ENCODE data around the gene SZRD1. TPM values are rescaled to one million over a fixed set of nuclear protein-coding genes. Genes with fewer than 3 reads are reported as not detected.

The SZRD1 gene
- total and polyA plus RNA-seq, 9 of the 15 experiments (the other 6 are each of a cell fraction or from before 2014, with no cell fraction given), result 3.9 to 149 (median 82.5) TPM

- ChIA-PET CTCF (ENCODE audit: low intra/inter-chr PET ratio) (no interaction called here), POLR2A (interaction anchor here (0.6 to 4.2 kb wide), 9 partner anchors 8 to 264 kb away, joined by 3 to 33 read pairs (median 4); partner anchors contain the start of gene SZRD1)
- 2% methylated on average over 20 of the region's 20 CpGs for WGBS (ENCODE audit: insufficient coverage, low coverage, missing lambda C conversion rate)
- in situ Hi-C loops (cut with MboI) (no loop called here), intact Hi-C loops (cut with micrococcal nuclease) (loop anchor here (5.0 kb wide), 2 partner anchors 84 to 104 kb away; no protein-coding TSS in a partner anchor)
- H3K4me1 ChIP-seq (replicated peaks in 1 of 2; ENCODE audit: control insufficient read depth in 2 of 2, insufficient read depth in 2 of 2, low read length in 2 of 2), result peaks cover 19 to 25% of the 10 kb centered on the region in 2 experiments
- H3K9me1 ChIP-seq (ENCODE audit: control insufficient read depth, insufficient read depth, low read length), result no peaks in the 10 kb centered on the region
- H3K36me3 ChIP-seq (ENCODE audit: control insufficient read depth, insufficient read depth, low read length), result peaks cover 15% of the 10 kb centered on the region; the same call in 2 of the 3 replicates
- DNase-seq (ENCODE audit: extremely low read depth in 1 of 4, low spot score in 3 of 4) (peak in 2 of 4 experiments; percentile 38 to 61), FAIRE-seq (peak; percentile 58), ATAC-seq (peak; percentile 36)
- H3K27ac ChIP-seq (ENCODE audit: extremely low read depth, low read depth, low read length), result peak overlapping the region; percentile 88
- peak overlapping the region; percentile 96 for H2AFZ ChIP-seq (ENCODE audit: low read depth, low read length)
- H3K9me3 ChIP-seq (replicated peaks; ENCODE audit: control insufficient read depth, insufficient read depth, low read depth, low read length), result no peaks in the 10 kb centered on the region
- peak overlapping the region; percentile 99 for H3K4me2 ChIP-seq (ENCODE audit: insufficient read depth, low read length)
- no TSS peak for BruUV-seq (replicated peaks)
- H3K4me3 ChIP-seq, result peak overlapping the region; percentile 96
- H3K9ac ChIP-seq (ENCODE audit: insufficient read depth in 1 of 2, low read depth in 2 of 2, low read length in 2 of 2), result peak overlapping the region; percentile 90 to 98
- H3K79me2 ChIP-seq (ENCODE audit: control insufficient read depth, insufficient read depth, low read length), result peaks cover 63% of the 10 kb centered on the region
- no peaks in the 10 kb centered on the region for H3K27me3 ChIP-seq (ENCODE audit: control insufficient read depth in 2 of 2, insufficient read depth in 2 of 2, low read length in 2 of 2)
- H4K20me1 ChIP-seq (replicated peaks; ENCODE audit: control insufficient read depth, insufficient read depth, low read length), result peaks cover 4% of the 10 kb centered on the region; the same call in 1 of the 2 replicates
- TF ChIP-seq NFE2 (IDR thresholded peaks at IDR 0.05; ENCODE audit: low read depth), result no peak
- no peak for TF ChIP-seq ZNF174 (CRISPR knock-in tag; IDR thresholded peaks at IDR 0.05)
- peak; percentile 74; the same call in 1 of the 2 replicates for TF ChIP-seq BRD4 (IDR thresholded peaks at IDR 0.05)
- no peak for TF ChIP-seq ELF1 (tag; IDR thresholded peaks at IDR 0.05)
- peak; percentile 18; the same call in 1 of the 2 replicates for TF ChIP-seq ZC3H4 (CRISPR knock-in tag; IDR thresholded peaks at IDR 0.05; ENCODE audit: borderline replicate concordance)
- 0 out of 2 replicates have a peak, but pooled peaks have one; percentile 24 for TF ChIP-seq ZBTB7A (IDR thresholded peaks at IDR 0.05; ENCODE audit: borderline replicate concordance, control insufficient read depth, low read depth, low read length)
- TF ChIP-seq ZNF354B (CRISPR knock-in tag; IDR thresholded peaks at IDR 0.05), result 0 out of 2 replicates have a peak, but pooled peaks have one; percentile 20
- 0 out of 2 replicates have a peak, but pooled peaks have one; percentile 2 for TF ChIP-seq KAT7 (CRISPR knock-in tag; IDR thresholded peaks at IDR 0.05; ENCODE audit: borderline replicate concordance)
- 0 out of 4 replicates have a peak, but pooled peaks of 1 of the 2 experiments have one; percentile 38 for TF ChIP-seq SIN3A (IDR thresholded peaks at IDR 0.05; ENCODE audit: borderline replicate concordance in 2 of 2, control insufficient read depth in 1 of 2, low read depth in 2 of 2, low read length in 2 of 2)
- no peak for TF ChIP-seq POLR3G (IDR thresholded peaks at IDR 0.05; ENCODE audit: extremely low read depth, insufficient read length, insufficient replicate concordance)
- 0 out of 4 replicates have a peak, but pooled peaks of 1 of the 2 experiments have one; percentile 7 for TF ChIP-seq TBL1XR1 (IDR thresholded peaks at IDR 0.05; ENCODE audit: low read length in 2 of 2)
- no peak for TF ChIP-seq SREBF1 (IDR thresholded peaks at IDR 0.05; ENCODE audit: borderline replicate concordance, low read depth, low read length)
- 0 out of 2 replicates have a peak, but pooled peaks have one; percentile 13 for TF ChIP-seq NBN (IDR thresholded peaks at IDR 0.05; ENCODE audit: low read depth)
- peak; percentile 2; the same call in 1 of the 2 replicates for TF ChIP-seq ZNF589 (CRISPR knock-in tag; IDR thresholded peaks at IDR 0.05; ENCODE audit: low read depth)
- peak in 1 of 2 experiments; percentile 41; a peak in 1 of 4 replicates for TF ChIP-seq ARNT (IDR thresholded peaks at IDR 0.05)
- peak; percentile 5; the same call in 1 of the 2 replicates for TF ChIP-seq FOXP1 (CRISPR knock-in tag; IDR thresholded peaks at IDR 0.05)
- no peak for TF ChIP-seq ZKSCAN8 (CRISPR knock-in tag; IDR thresholded peaks at IDR 0.05)
- TF ChIP-seq UBTF (IDR thresholded peaks at IDR 0.05; ENCODE audit: borderline replicate concordance in 1 of 2, low read depth in 2 of 2, low read length in 2 of 2), result 0 out of 4 replicates have a peak, but pooled peaks of 1 of the 2 experiments have one; percentile 30
- TF ChIP-seq SPI1 (IDR thresholded peaks at IDR 0.05; ENCODE audit: borderline replicate concordance, low read depth, low read length), result peak; percentile 47; the same call in 1 of the 2 replicates
Measured at GRCh38 chr1:16351456-16351993, 15.5 kb upstream of the SZRD1 start.
